CD4-positive, alpha-beta memory T cell (primary cell): ENCODE data around the gene SLC4A9. TPM values are rescaled to one million over a fixed set of nuclear protein-coding genes. Genes with fewer than 3 reads are reported as not detected.
A peak's percentile ranks its signal among the peaks of the same experiment; 100 is the strongest.

ENCODE experiments used
- CTCF ChIA-PET: fragments of 350-600 bp; sonication (Branson Sonifier 250); formaldehyde crosslinking; loops from one replicate; lab custom pipeline; 2021; ENCODE audit warnings: inconsistent platforms; ENCODE audit not compliant: partially characterized antibody; lab: Charles Lee
- POLR2A ChIA-PET: fragments of 350-600 bp; sonication (Branson Sonifier 250); formaldehyde crosslinking; loops from one replicate; lab custom pipeline; 2021; ENCODE audit not compliant: partially characterized antibody; lab: Charles Lee
- DNase-seq, 5 donors: peaks; one replicate each; pipeline versions ENCODE4 v3.0.0 to v3.0.0-alpha.2; 2020 to 2022; ENCODE audit warnings: mixed read lengths in 1 of 5
- H3K27ac ChIP-seq: one replicate; pipeline ENCODE4 v1.7.0; 2013; ENCODE audit warnings: low read depth, low read length
- H3K27me3 ChIP-seq: 2 replicates; pipeline ENCODE4 v1.7.0; 2013; ENCODE audit warnings: mild to moderate bottlenecking, low read length, moderate library complexity; ENCODE audit not compliant: insufficient read depth
- H3K36me3 ChIP-seq: 2 replicates; pipeline ENCODE4 v1.7.0; 2013; ENCODE audit warnings: mild to moderate bottlenecking, low read length, moderate library complexity; ENCODE audit not compliant: insufficient read depth
- H3K4me1 ChIP-seq: 2 replicates; pipeline ENCODE4 v1.7.0; 2013; ENCODE audit warnings: mild to moderate bottlenecking, low read length, moderate library complexity; ENCODE audit not compliant: insufficient read depth
- H3K4me3 ChIP-seq, 2 donors: one replicate each; pipeline ENCODE4 v1.7.0; 2013; ENCODE audit warnings: low read length in 2 of 2, mild to moderate bottlenecking in 1 of 2
- H3K9me3 ChIP-seq, 2 donors: one replicate each; pipeline ENCODE4 v1.7.0; 2013; ENCODE audit warnings: low read length in 2 of 2, control low read depth in 1 of 2; ENCODE audit not compliant: control insufficient read depth in 1 of 2
- H3K27ac Mint-ChIP-seq, 7 donors: one replicate each; pipeline ENCODE4 v1.8.0; 2020 to 2021; ENCODE audit warnings: mixed read lengths in 7 of 7, mild to moderate bottlenecking in 6 of 7, inconsistent platforms in 3 of 7, moderate library complexity in 3 of 7
- H3K27me3 Mint-ChIP-seq, 2 donors: one replicate each; pipeline ENCODE4 v1.8.0; 2020 to 2021; ENCODE audit warnings: mixed read lengths in 2 of 2
- H3K36me3 Mint-ChIP-seq, 2 donors: one replicate each; pipeline ENCODE4 v1.8.0; 2020 to 2021; ENCODE audit warnings: mixed read lengths in 2 of 2, inconsistent platforms in 1 of 2, mild to moderate bottlenecking in 1 of 2
- H3K4me1 Mint-ChIP-seq, 4 donors: one replicate each; pipeline ENCODE4 v1.8.0; 2020 to 2021; ENCODE audit warnings: mixed read lengths in 4 of 4, mild to moderate bottlenecking in 1 of 4
- H3K4me3 Mint-ChIP-seq, 8 donors: one replicate each; pipeline ENCODE4 v1.8.0; 2020 to 2021; ENCODE audit warnings: mixed read lengths in 8 of 8, mild to moderate bottlenecking in 7 of 8, moderate library complexity in 6 of 8, inconsistent platforms in 3 of 8
- H3K9me3 Mint-ChIP-seq, 8 donors: one replicate each; pipeline ENCODE4 v1.8.0; 2020 to 2021; ENCODE audit warnings: mixed read lengths in 8 of 8, mild to moderate bottlenecking in 5 of 8, inconsistent platforms in 3 of 8, moderate library complexity in 1 of 8
- intact Hi-C: fragments of 100-400 bp; cut with micrococcal nuclease; formaldehyde crosslinking; loops from one replicate; pipeline ENCODE4 v1.15.1; 2023
- polyA plus RNA-seq, 2 donors: library from polyadenylated mRNA; unstranded; fragments of 300-500 nt; fragmentation: Illumina TruSeq; gene quantifications; one replicate each; pipeline ENCODE4 v1.2.3, GENCODE V29; 2021
- total RNA-seq, 2 experiments: library from RNA; stranded (reverse); gene quantifications; one replicate each; pipeline ENCODE4 v1.2.3, GENCODE V29; 2021

SLC4A9 gene
- total and polyA plus RNA-seq, 4 experiments from 2014 or later = not detected

GRCh38 chr5:140393738-140394137 is 33.7 kb downstream of the SLC4A9 start:
- Histone ChIP-seq H3K27me3 (no peaks in the 10 kb centered on the region), H3K9me3 (no peaks in the 10 kb centered on the region), H3K36me3 (peaks cover 4% of the 10 kb centered on the region), H3K27ac (no peak overlapping the region), H3K4me1 (no peaks in the 10 kb centered on the region), H3K4me3 (no peak overlapping the region)
- ChIA-PET CTCF (interaction anchor here (1.2 to 1.4 kb wide), 4 partner anchors 11 to 321 kb away, joined by 3 to 7 read pairs (median 3); no protein-coding TSS in a partner anchor), POLR2A (interaction anchor here (1.9 kb wide), 1 partner anchor 7 kb away, joined by 8 read pairs; the partner anchor contains the start of gene ANKHD1)
- Mint-ChIP-seq H3K9me3 (no peaks in the 10 kb centered on the region), H3K36me3 (peaks cover 0 to 4% of the 10 kb centered on the region in 2 donors), H3K27ac (no peak overlapping the region), H3K27me3 (no peaks in the 10 kb centered on the region), H3K4me3 (no peak overlapping the region), H3K4me1 (no peaks in the 10 kb centered on the region)
- DNase-seq = no peak
- intact Hi-C loops = no loop called here

DNA sequence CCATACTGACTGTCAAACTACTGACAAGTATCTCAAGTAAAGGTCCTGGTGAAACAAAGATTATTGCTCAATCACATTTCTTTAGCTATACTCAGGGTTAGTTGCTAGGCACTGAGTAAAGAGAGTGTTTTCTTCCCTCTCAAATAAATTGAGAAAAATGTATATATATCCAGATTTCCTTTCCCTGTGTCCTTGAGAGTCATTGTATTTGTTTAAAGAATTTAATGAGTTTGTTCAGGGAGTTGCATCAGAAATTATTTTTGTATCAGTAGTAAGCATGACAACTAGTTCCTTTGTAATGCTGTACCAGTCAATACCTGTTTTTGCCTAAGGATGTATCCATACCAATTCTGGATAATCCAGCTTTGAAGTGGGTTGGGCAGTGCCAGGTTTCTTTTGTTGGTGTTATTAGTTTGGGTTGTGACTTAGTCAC is 38.4 kb downstream of the SLC4A9 start:
- POLR2A ChIA-PET = no interaction called here
- Mint-ChIP-seq H3K9me3 (no peaks in the 10 kb centered on the region), H3K4me3 (no peak overlapping the region), H3K36me3 (peaks cover 0 to 10% of the 10 kb centered on the region in 2 donors), H3K27ac (no peak overlapping the region), H3K4me1 (peaks cover 7 to 18% (median 12%) of the 10 kb centered on the region in 4 donors), H3K27me3 (no peaks in the 10 kb centered on the region)
- Histone ChIP-seq H3K4me1 (peaks cover 20% of the 10 kb centered on the region), H3K36me3 (peaks cover 4% of the 10 kb centered on the region), H3K9me3 (no peaks in the 10 kb centered on the region), H3K4me3 (no peak overlapping the region), H3K27me3 (no peaks in the 10 kb centered on the region), H3K27ac (no peak overlapping the region)
- no peak for DNase-seq
- CTCF ChIA-PET = no interaction called here
- intact Hi-C loops = no loop called here

GRCh38 chr5:140399979-140400729 is 40.2 kb downstream of the SLC4A9 start:
- Mint-ChIP-seq H3K36me3 (peaks cover 10 to 20% of the 10 kb centered on the region in 2 donors), H3K27ac (peak overlapping the region in 5 of 7 donors; percentile 89 to 95 (median 94)), H3K4me1 (peaks cover 19 to 34% (median 27%) of the 10 kb centered on the region in 4 donors), H3K9me3 (no peaks in the 10 kb centered on the region), H3K4me3 (no peak overlapping the region), H3K27me3 (no peaks in the 10 kb centered on the region)
- ChIA-PET CTCF (no interaction called here), POLR2A (interaction anchor here (0.6 to 4.1 kb wide), 19 partner anchors 7 to 326 kb away, joined by 3 to 57 read pairs (median 13); partner anchors contain the start of genes APBB3, CD14, EIF4EBP3 and HARS1)
- H3K27me3 ChIP-seq = no peaks in the 10 kb centered on the region
- H3K36me3 ChIP-seq = peaks cover 4% of the 10 kb centered on the region
- peak overlapping the region; percentile 90 to 99 for H3K4me3 ChIP-seq
- intact Hi-C loops = loop anchor here (2.0 kb wide), 3 partner anchors 97 to 921 kb away; partner anchors contain the start of genes PFDN1, SRA1 and TAF7
- peaks cover 37% of the 10 kb centered on the region for H3K4me1 ChIP-seq
- peak overlapping the region; percentile 90 for H3K27ac ChIP-seq
- no peaks in the 10 kb centered on the region for H3K9me3 ChIP-seq
- DNase-seq = no peak

DNA sequence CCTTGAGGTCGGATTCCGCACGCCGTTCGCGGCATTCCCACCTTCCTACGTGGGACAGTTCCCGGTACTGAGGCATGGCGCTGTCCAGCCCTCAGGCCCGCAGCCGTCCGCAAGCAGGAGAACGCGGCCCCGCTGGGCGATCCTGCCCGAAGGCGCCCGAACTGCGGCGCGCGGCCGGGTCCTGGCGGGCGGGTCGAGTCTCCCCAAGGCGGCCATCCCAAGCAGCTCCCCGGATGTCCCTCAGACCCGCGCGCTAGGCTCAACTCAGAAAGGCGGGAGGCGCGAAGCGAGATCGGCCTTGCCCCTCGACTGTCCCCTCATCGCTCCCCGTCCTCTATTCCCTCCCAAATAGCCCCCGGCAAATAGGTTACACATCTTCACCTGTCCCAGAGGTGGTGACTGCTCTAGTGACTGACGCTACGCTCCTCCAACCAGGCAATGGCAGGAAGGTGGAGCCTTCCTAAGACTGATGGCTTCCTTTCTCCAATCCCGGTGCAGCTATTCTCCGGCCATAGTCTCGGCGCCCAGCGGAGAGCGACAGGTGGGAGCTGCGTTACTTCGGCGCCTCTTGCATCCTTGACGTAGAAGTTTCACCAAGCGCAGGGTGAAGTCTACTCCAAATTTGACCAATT is 40.9 kb downstream of the SLC4A9 start:
- Histone ChIP-seq H3K27ac (peak overlapping the region; percentile 90), H3K27me3 (no peaks in the 10 kb centered on the region), H3K36me3 (peaks cover 4% of the 10 kb centered on the region), H3K4me1 (peaks cover 41% of the 10 kb centered on the region), H3K4me3 (peak overlapping the region; percentile 90 to 99), H3K9me3 (no peaks in the 10 kb centered on the region)
- peak; percentile 92 to 95 (median 93) for DNase-seq
- peak overlapping the region in 5 of 7 donors; percentile 89 to 95 (median 94) for H3K27ac Mint-ChIP-seq
- ChIA-PET POLR2A (interaction anchor here (0.6 to 4.1 kb wide), 34 partner anchors 8 to 919 kb away, joined by 3 to 57 read pairs (median 6); partner anchors contain the start of genes APBB3, CD14, EIF4EBP3 and HARS1), CTCF (interaction anchor here (1.1 to 1.2 kb wide), 2 partner anchors 28 to 321 kb away, joined by 3 to 4 read pairs; no protein-coding TSS in a partner anchor)
- H3K36me3 Mint-ChIP-seq = peaks cover 12 to 21% of the 10 kb centered on the region in 2 donors
- H3K27me3 Mint-ChIP-seq = no peaks in the 10 kb centered on the region
- H3K9me3 Mint-ChIP-seq = no peaks in the 10 kb centered on the region
- H3K4me1 Mint-ChIP-seq = peaks cover 21 to 38% (median 30%) of the 10 kb centered on the region in 4 donors
- no peak overlapping the region for H3K4me3 Mint-ChIP-seq
- intact Hi-C loops = loop anchor here (1.0 to 2.0 kb wide), 10 partner anchors 98 to 920 kb away; partner anchors contain the start of genes APBB3, IK, NDUFA2 and PFDN1

- Mint-ChIP-seq H3K4me1 (peaks cover 23 to 45% (median 33%) of the 10 kb centered on the region in 4 donors), H3K27me3 (no peaks in the 10 kb centered on the region), H3K9me3 (no peaks in the 10 kb centered on the region), H3K4me3 (no peak within 1 kb of the TSS), H3K27ac (no peak within 1 kb of the TSS), H3K36me3 (peaks cover 15 to 23% of the 10 kb centered on the region in 2 donors)
- CTCF ChIA-PET = interaction anchor here (0.8 to 1.2 kb wide), 5 partner anchors 11 to 320 kb away, joined by 3 to 4 read pairs (median 3); no protein-coding TSS in a partner anchor
- DNase-seq = peak; percentile 96 to 100 (median 99)
- peaks cover 4% of the 10 kb centered on the region for H3K36me3 ChIP-seq
- peak within 1 kb of the TSS; percentile 90 to 99 for H3K4me3 ChIP-seq
- H3K27ac ChIP-seq = peak within 1 kb of the TSS; percentile 90
- H3K4me1 ChIP-seq = peaks cover 45% of the 10 kb centered on the region
- no peaks in the 10 kb centered on the region for H3K27me3 ChIP-seq
- H3K9me3 ChIP-seq = no peaks in the 10 kb centered on the region
- intact Hi-C loops = loop anchor here (1.0 to 2.0 kb wide), 11 partner anchors 99 to 919 kb away; partner anchors contain the start of genes APBB3, IK, NDUFA2 and PFDN1
- POLR2A ChIA-PET = interaction anchor here (0.6 to 4.1 kb wide), 41 partner anchors 9 to 919 kb away, joined by 3 to 57 read pairs (median 4); partner anchors contain the start of genes APBB3, CD14, EIF4EBP3 and HARS1
Observed at GRCh38 chr5:140401362-140402257, 41.6 kb downstream of the SLC4A9 start, which contains the start of gene ANKHD1. Gene ANKHD1, plus strand, starts transcription at chr5:140401833. Its CDS starts 135 bp downstream, at chr5:140401968.
